DOHH2 (cell line): ENCODE measurements around the gene PLCXD1.
"Not testable (repeated sequence)": the region's sequence is repeated elsewhere in the genome, so short reads cannot be mapped to it uniquely, and the experiment has no call there.

ENCODE experiments used
- H3F3A ChIP-seq: fragments of 200-600 bp; sonication (generic), shearing (Covaris generic); 2 replicates; pipeline ENCODE4 v1.6.0; 2016; ENCODE audit warnings: antibody characterized with exemption, mild to moderate bottlenecking; ENCODE audit not compliant: control insufficient read depth, insufficient read depth
- H3K27ac ChIP-seq: fragments of 200-600 bp; sonication (generic); 2 replicates; pipeline ENCODE4 v1.5.1; 2014; ENCODE audit warnings: low read depth, mild to moderate bottlenecking, low read length, moderate library complexity
- H3K27me3 ChIP-seq: fragments of 200-600 bp; sonication (generic); 2 replicates; pipeline ENCODE4 v1.6.1; 2014; ENCODE audit warnings: mild to moderate bottlenecking, low read length, mixed read lengths; ENCODE audit not compliant: control insufficient read depth
- H3K36me3 ChIP-seq: fragments of 200-600 bp; sonication (generic); 2 replicates; pipeline ENCODE4 v1.6.1; 2014; ENCODE audit warnings: mild to moderate bottlenecking, low read length, moderate library complexity, mixed read lengths; ENCODE audit not compliant: control insufficient read depth
- H3K4me1 ChIP-seq: fragments of 200-600 bp; sonication (generic); 2 replicates; pipeline ENCODE4 v1.6.1; 2014; ENCODE audit warnings: mild to moderate bottlenecking, low read length, mixed read lengths; ENCODE audit not compliant: control insufficient read depth
- H3K4me2 ChIP-seq: fragments of 200-600 bp; sonication (generic); 2 replicates; pipeline ENCODE4 v1.6.0; 2014; ENCODE audit warnings: mild to moderate bottlenecking, low read length, moderate library complexity
- H3K4me3 ChIP-seq: fragments of 200-600 bp; sonication (generic); 2 replicates; pipeline ENCODE4 v1.5.1; 2014; ENCODE audit warnings: mild to moderate bottlenecking, low read length, mixed read lengths
- H3K79me2 ChIP-seq: fragments of 200-600 bp; sonication (generic); 2 replicates; pipeline ENCODE4 v1.6.1; 2014; ENCODE audit warnings: mild to moderate bottlenecking, low read length, mixed read lengths; ENCODE audit not compliant: control insufficient read depth
- H3K9me2 ChIP-seq: fragments of 200-600 bp; sonication (generic); replicated peaks from 2 replicates; pipeline ENCODE4 v1.6.1; 2014; ENCODE audit warnings: mild to moderate bottlenecking, low read length, mixed read lengths; ENCODE audit not compliant: control insufficient read depth
- H3K9me3 ChIP-seq: fragments of 200-600 bp; sonication (generic); 2 replicates; pipeline ENCODE4 v1.6.1; 2014; ENCODE audit warnings: antibody characterized with exemption, low read length, mixed read lengths; ENCODE audit not compliant: control insufficient read depth, insufficient read depth
- H4K20me1 ChIP-seq: fragments of 200-600 bp; sonication (generic); 2 replicates; pipeline ENCODE4 v1.6.0; 2014; ENCODE audit warnings: low read depth, mild to moderate bottlenecking, antibody characterized with exemption, low read length, moderate library complexity; ENCODE audit not compliant: control insufficient read depth, insufficient read depth
- CTCF ChIP-seq: fragments of 200-600 bp; sonication (generic); IDR thresholded peaks from one replicate; pipeline ENCODE4 v1.5.1; 2014; ENCODE audit warnings: antibody characterized with exemption, mild to moderate bottlenecking, low read depth, low read length; ENCODE audit not compliant: poor library complexity, severe bottlenecking
- EZH2phosphoT487 ChIP-seq: fragments of 200-600 bp; sonication (generic); IDR thresholded peaks from 2 replicates; pipeline ENCODE4 v1.6.1; 2017; ENCODE audit warnings: borderline replicate concordance, mild to moderate bottlenecking, antibody characterized with exemption, low read length, moderate library complexity, mixed read lengths

Gene PLCXD1

GRCh38 chrX:276581-277201 lies 4.5 kb upstream of the PLCXD1 start:
- H4K20me1 ChIP-seq: no peaks in the 10 kb centered on the region
- H3F3A ChIP-seq: peaks cover 18% of the 10 kb centered on the region
- H3K4me3 ChIP-seq: peak overlapping the region; percentile 78
- peak overlapping the region; percentile 78 for H3K4me2 ChIP-seq
- peak; percentile 20 for TF ChIP-seq CTCF
- TF ChIP-seq EZH2phosphoT487: no peak
- peaks cover 23% of the 10 kb centered on the region for H3K79me2 ChIP-seq
- H3K36me3 ChIP-seq: peaks cover 5% of the 10 kb centered on the region
- peaks cover 45% of the 10 kb centered on the region for H3K4me1 ChIP-seq
- H3K9me2 ChIP-seq: no peaks in the 10 kb centered on the region
- H3K27ac ChIP-seq: peak overlapping the region; percentile 1; the same call in 1 of the 2 replicates
- no peaks in the 10 kb centered on the region for H3K27me3 ChIP-seq
- H3K9me3 ChIP-seq: no peaks in the 10 kb centered on the region

- H3K27ac ChIP-seq: peak overlapping the region; percentile 57
Measured at GRCh38 chrX:279757-280604, 1.2 kb upstream of the PLCXD1 start.

GRCh38 chrX:280722-281121 lies 459 bp upstream of the PLCXD1 start:
- Histone ChIP-seq H3F3A (peaks cover 37% of the 10 kb centered on the region), H3K36me3 (peaks cover 35% of the 10 kb centered on the region), H3K4me1 (peaks cover 43% of the 10 kb centered on the region), H3K79me2 (peaks cover 54% of the 10 kb centered on the region)
- H4K20me1 ChIP-seq, H3K27me3 ChIP-seq, H3K4me3 ChIP-seq, H3K27ac ChIP-seq, H3K9me2 ChIP-seq, H3K4me2 ChIP-seq, H3K9me3 ChIP-seq: not testable (repeated sequence)

More at GRCh38 chrX:279757-280604, 1.2 kb upstream of the PLCXD1 start:
- peaks cover 47% of the 10 kb centered on the region for H3K79me2 ChIP-seq
- H3K4me3 ChIP-seq: peak overlapping the region; percentile 64
- not testable (repeated sequence) for H3K9me3 ChIP-seq, H4K20me1 ChIP-seq, H3K9me2 ChIP-seq, H3K27me3 ChIP-seq
- peak overlapping the region; percentile 47 for H3K4me2 ChIP-seq
- H3K4me1 ChIP-seq: peaks cover 50% of the 10 kb centered on the region
- H3F3A ChIP-seq: peaks cover 37% of the 10 kb centered on the region
- H3K36me3 ChIP-seq: peaks cover 27% of the 10 kb centered on the region

GRCh38 chrX:282000-282681 lies 960 bp downstream of the PLCXD1 start:
- peak overlapping the region; percentile 99 for H3K4me3 ChIP-seq
- peaks cover 47% of the 10 kb centered on the region for H3K36me3 ChIP-seq
- not testable (repeated sequence) for H3K27me3 ChIP-seq, H4K20me1 ChIP-seq, H3K9me2 ChIP-seq, H3K9me3 ChIP-seq
- H3K4me1 ChIP-seq: peaks cover 35% of the 10 kb centered on the region
- H3K79me2 ChIP-seq: peaks cover 59% of the 10 kb centered on the region
- H3F3A ChIP-seq: peaks cover 37% of the 10 kb centered on the region
- H3K27ac ChIP-seq: peak overlapping the region; percentile 96
- peak overlapping the region; percentile 84 for H3K4me2 ChIP-seq
